HEK293 (cell line): ENCODE measurements around the gene ZBTB14.

Experiments
- ZNF549 ChIP-seq: fragments of 450-650 bp; IDR thresholded peaks from 2 replicates; pipeline ENCODE4 v1.5.1; 2018; ENCODE audit warnings: missing biosample characterization, missing genetic modification characterization, mild to moderate bottlenecking, inconsistent platforms, moderate library complexity
- TF ChIP-seq, protein P1 (sequence below): fragments of 450-650 bp; formaldehyde crosslinking; IDR thresholded peaks from 2 replicates; pipeline ENCODE4 v1.5.1; 2016; ENCODE audit warnings: missing biosample characterization, missing genetic modification characterization

GRCh38 chr18:5266721-5267120 is 28.8 kb downstream of the ZBTB14 start:
- TF ChIP-seq, protein P1, sequence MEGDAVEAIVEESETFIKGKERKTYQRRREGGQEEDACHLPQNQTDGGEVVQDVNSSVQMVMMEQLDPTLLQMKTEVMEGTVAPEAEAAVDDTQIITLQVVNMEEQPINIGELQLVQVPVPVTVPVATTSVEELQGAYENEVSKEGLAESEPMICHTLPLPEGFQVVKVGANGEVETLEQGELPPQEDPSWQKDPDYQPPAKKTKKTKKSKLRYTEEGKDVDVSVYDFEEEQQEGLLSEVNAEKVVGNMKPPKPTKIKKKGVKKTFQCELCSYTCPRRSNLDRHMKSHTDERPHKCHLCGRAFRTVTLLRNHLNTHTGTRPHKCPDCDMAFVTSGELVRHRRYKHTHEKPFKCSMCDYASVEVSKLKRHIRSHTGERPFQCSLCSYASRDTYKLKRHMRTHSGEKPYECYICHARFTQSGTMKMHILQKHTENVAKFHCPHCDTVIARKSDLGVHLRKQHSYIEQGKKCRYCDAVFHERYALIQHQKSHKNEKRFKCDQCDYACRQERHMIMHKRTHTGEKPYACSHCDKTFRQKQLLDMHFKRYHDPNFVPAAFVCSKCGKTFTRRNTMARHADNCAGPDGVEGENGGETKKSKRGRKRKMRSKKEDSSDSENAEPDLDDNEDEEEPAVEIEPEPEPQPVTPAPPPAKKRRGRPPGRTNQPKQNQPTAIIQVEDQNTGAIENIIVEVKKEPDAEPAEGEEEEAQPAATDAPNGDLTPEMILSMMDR (tag by site-specific recombination), result no peak
- no peak for TF ChIP-seq ZNF549
